T-helper 2 cell treated with Interferon-gamma antibody and Interleukin-4, amounts not matched to agents 5 μg/mL and 100 μg/mL, for 36 hours (primary cell): Measurements from ENCODE around the gene VSIG10L2.

Experiments used
- DNase-seq: peaks from one replicate; pipeline ENCODE4 v3.0.0; 2021; ENCODE audit warnings: low spot score
- H3K27ac Mint-ChIP-seq: one replicate; pipeline ENCODE4 v1.8.0; 2021; ENCODE audit warnings: mild to moderate bottlenecking, mixed read lengths
- H3K27me3 Mint-ChIP-seq: one replicate; pipeline ENCODE4 v1.8.0; 2021; ENCODE audit warnings: low read depth, mixed read lengths
- H3K36me3 Mint-ChIP-seq: one replicate; pipeline ENCODE4 v1.8.0; 2021; ENCODE audit warnings: low read depth, mixed read lengths
- H3K4me1 Mint-ChIP-seq: one replicate; pipeline ENCODE4 v1.8.0; 2021; ENCODE audit warnings: low read depth, mixed read lengths
- H3K4me3 Mint-ChIP-seq: one replicate; pipeline ENCODE4 v1.8.0; 2022; ENCODE audit warnings: mild to moderate bottlenecking, moderate library complexity, mixed read lengths
- H3K9me3 Mint-ChIP-seq: one replicate; pipeline ENCODE4 v1.8.0; 2021; ENCODE audit warnings: mixed read lengths

VSIG10L2 gene

GRCh38 chr11:125948278-125949051, 2.6 kb downstream of the VSIG10L2 start:
- DNase-seq, result no peak
- no peaks in the 10 kb centered on the region for H3K36me3 Mint-ChIP-seq
- no peaks in the 10 kb centered on the region for H3K27me3 Mint-ChIP-seq
- no peaks in the 10 kb centered on the region for H3K9me3 Mint-ChIP-seq
- no peaks in the 10 kb centered on the region for H3K4me1 Mint-ChIP-seq
- H3K27ac Mint-ChIP-seq, result no peak overlapping the region
- H3K4me3 Mint-ChIP-seq, result no peak overlapping the region

GRCh38 chr11:125949271-125950177, 3.7 kb downstream of the VSIG10L2 start:
- H3K36me3 Mint-ChIP-seq, result no peaks in the 10 kb centered on the region
- H3K27ac Mint-ChIP-seq, result no peak overlapping the region
- no peak for DNase-seq
- H3K27me3 Mint-ChIP-seq, result no peaks in the 10 kb centered on the region
- no peaks in the 10 kb centered on the region for H3K9me3 Mint-ChIP-seq
- no peak overlapping the region for H3K4me3 Mint-ChIP-seq
- no peaks in the 10 kb centered on the region for H3K4me1 Mint-ChIP-seq

DNA sequence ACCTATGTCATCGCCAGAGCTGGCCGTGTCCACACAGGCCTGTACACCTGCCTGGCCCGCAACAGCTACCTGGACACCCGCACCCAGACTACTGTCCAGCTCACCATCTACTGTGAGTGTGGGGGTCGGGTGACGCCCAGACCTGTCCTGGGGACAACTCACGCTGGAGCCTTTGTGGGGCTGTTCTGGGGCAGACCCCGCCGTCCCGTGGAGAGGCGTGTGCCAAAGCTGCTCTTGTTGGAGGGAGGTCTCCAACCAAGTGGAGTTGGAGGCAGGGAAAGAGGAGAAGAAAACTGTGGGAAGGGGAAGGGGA, 4.3 kb downstream of the VSIG10L2 start:
- Mint-ChIP-seq H3K36me3 (no peaks in the 10 kb centered on the region), H3K4me3 (no peak overlapping the region)

DNA sequence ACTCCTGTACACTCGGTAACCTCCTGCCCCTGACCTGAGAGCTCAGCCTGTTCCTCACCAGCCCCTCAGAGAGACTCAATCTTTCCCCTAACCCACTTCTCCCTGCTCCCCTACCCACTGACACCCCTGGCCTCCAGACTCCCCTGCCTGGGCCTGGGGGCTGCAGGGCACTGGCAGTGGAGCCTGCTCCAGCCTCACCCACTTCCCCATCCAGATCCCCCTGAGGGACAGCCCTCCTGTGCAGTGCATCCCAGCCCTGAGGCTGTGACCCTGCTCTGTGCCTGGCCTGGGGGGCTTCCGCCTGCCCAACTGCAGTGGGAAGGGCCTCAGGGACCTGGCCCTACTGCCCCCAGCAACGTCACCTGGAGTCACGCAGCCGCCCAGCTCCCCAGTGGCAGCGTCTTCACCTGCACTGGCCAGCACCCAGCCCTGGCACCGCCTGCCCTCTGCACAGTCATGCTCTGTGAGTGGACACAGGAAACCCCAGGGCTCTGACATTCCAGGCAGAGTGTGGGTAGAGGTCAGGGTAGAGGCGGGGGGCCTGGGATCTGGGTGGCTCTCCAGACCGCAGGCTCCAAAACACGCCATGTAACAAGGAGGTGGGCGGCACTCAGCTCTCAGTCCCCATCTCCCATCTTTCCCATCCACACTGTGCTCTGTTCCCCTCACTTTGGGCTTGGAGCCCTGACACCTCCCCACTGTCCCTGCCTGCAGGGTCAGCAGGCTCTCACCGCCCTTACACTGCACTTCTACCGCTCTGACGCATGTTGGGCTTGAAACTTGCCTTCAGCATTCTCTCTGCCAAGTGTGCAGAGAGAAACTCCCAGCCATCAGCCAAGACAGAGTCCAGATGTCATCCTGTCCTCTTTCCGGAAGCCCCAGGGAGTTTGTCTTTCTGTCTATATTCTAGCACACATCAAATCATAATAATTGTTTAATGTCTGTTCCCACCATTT, 5.1 kb downstream of the VSIG10L2 start:
- H3K36me3 Mint-ChIP-seq, result no peaks in the 10 kb centered on the region
- H3K27ac Mint-ChIP-seq, result no peak overlapping the region
- H3K4me3 Mint-ChIP-seq, result no peak overlapping the region
- H3K4me1 Mint-ChIP-seq, result no peaks in the 10 kb centered on the region
- H3K9me3 Mint-ChIP-seq, result no peaks in the 10 kb centered on the region
- H3K27me3 Mint-ChIP-seq, result no peaks in the 10 kb centered on the region
- no peak for DNase-seq

More for the DNA sequence above, 4.3 kb downstream of the VSIG10L2 start:
- Mint-ChIP-seq H3K9me3 (no peaks in the 10 kb centered on the region), H3K27me3 (no peaks in the 10 kb centered on the region), H3K4me1 (no peaks in the 10 kb centered on the region), H3K27ac (no peak overlapping the region)
- DNase-seq, result no peak

GRCh38 chr11:125951731-125952130, 5.9 kb downstream of the VSIG10L2 start:
- H3K27ac Mint-ChIP-seq, result no peak overlapping the region
- H3K9me3 Mint-ChIP-seq, result no peaks in the 10 kb centered on the region
- H3K27me3 Mint-ChIP-seq, result no peaks in the 10 kb centered on the region
- H3K4me1 Mint-ChIP-seq, result no peaks in the 10 kb centered on the region
- DNase-seq, result no peak
- H3K36me3 Mint-ChIP-seq, result no peaks in the 10 kb centered on the region
- no peak overlapping the region for H3K4me3 Mint-ChIP-seq

DNA sequence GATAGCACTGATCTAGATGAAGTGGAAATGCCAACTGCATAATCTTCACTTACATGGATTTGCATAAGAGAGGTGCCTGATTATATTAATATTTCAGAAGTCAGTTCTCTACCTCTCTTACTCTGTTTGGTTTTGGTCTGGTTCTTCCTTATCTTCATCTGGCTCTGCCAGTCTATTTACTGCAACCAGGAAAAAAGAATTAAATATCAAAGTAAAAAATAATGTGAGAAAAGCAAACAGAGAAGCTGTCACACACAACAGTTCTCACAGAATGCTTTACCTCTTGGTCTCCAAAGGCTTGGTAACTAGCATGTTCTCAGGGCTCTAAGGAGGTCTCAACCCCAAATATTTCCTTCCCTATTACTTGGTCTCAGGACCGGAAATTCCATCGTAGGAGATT, 6.7 kb downstream of the VSIG10L2 start:
- H3K4me1 Mint-ChIP-seq, result peaks cover under 1% of the 10 kb centered on the region
- no peaks in the 10 kb centered on the region for H3K27me3 Mint-ChIP-seq
- no peak overlapping the region for H3K27ac Mint-ChIP-seq
- no peaks in the 10 kb centered on the region for H3K36me3 Mint-ChIP-seq
- DNase-seq, result no peak
- no peaks in the 10 kb centered on the region for H3K9me3 Mint-ChIP-seq
- no peak overlapping the region for H3K4me3 Mint-ChIP-seq

DNA sequence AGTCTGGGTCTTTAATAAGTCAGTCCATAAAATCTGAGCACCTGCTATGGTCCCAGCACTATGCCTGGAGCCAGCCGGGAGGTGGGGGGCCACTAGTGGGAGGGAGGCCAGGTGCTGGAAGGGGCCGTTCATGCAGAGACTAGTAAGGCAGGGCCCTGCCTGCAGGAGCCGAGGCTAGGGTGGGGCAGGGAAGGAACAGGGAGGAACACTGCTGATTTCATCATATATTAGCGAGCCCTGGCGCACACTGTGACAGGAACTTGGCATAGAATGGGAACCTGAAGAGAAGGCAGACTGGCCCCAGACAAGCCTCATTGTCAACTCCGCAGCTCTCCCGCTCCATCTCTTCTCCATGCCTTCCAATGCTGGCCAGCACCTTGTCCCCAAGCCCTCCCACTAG, 7.1 kb downstream of the VSIG10L2 start:
- Mint-ChIP-seq H3K27ac (no peak overlapping the region), H3K4me3 (no peak overlapping the region), H3K36me3 (no peaks in the 10 kb centered on the region), H3K27me3 (no peaks in the 10 kb centered on the region), H3K9me3 (no peaks in the 10 kb centered on the region), H3K4me1 (peaks cover 5% of the 10 kb centered on the region)
- DNase-seq, result no peak

DNA sequence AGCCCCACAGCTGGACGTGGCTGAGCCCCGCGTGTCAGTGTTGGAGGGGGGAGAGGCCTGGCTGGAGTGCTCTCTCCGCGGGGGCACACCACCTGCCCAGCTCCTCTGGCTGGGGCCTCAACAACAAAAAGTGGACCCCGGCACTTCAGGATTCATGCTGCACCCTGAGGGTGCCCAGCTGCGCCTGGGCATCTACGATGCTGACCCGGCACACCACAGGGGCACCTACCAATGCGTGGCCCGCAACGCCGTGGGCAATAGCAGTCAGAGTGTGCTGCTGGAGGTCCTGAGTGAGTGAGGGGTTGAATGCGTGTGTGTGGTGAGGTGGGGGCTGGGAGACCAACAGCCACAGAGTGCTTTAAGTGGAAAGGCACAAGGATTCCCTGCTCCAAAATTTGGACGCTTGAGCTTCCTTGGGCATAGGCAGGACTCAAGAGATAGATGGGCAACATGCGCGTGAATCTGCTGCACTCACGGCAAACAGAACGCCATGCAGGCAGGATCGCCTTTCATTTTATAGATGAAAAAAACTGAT, 7.6 kb downstream of the VSIG10L2 start:
- Mint-ChIP-seq H3K9me3 (no peaks in the 10 kb centered on the region), H3K27me3 (no peaks in the 10 kb centered on the region), H3K27ac (no peak overlapping the region), H3K4me3 (no peak overlapping the region), H3K36me3 (no peaks in the 10 kb centered on the region), H3K4me1 (peaks cover 5% of the 10 kb centered on the region)
- no peak for DNase-seq

GRCh38 chr11:125954123-125954944, 8.5 kb downstream of the VSIG10L2 start:
- no peaks in the 10 kb centered on the region for H3K9me3 Mint-ChIP-seq
- no peaks in the 10 kb centered on the region for H3K27me3 Mint-ChIP-seq
- H3K27ac Mint-ChIP-seq, result no peak overlapping the region
- H3K4me1 Mint-ChIP-seq, result peaks cover 5% of the 10 kb centered on the region
- no peak overlapping the region for H3K4me3 Mint-ChIP-seq
- H3K36me3 Mint-ChIP-seq, result no peaks in the 10 kb centered on the region
- no peak for DNase-seq

GRCh38 chr11:125954945-125955640, 9.2 kb downstream of the VSIG10L2 start:
- no peaks in the 10 kb centered on the region for H3K36me3 Mint-ChIP-seq
- no peak for DNase-seq
- peaks cover 5% of the 10 kb centered on the region for H3K4me1 Mint-ChIP-seq
- no peaks in the 10 kb centered on the region for H3K27me3 Mint-ChIP-seq
- H3K27ac Mint-ChIP-seq, result no peak overlapping the region
- H3K9me3 Mint-ChIP-seq, result no peaks in the 10 kb centered on the region
- H3K4me3 Mint-ChIP-seq, result no peak overlapping the region

- H3K36me3 Mint-ChIP-seq, result no peaks in the 10 kb centered on the region
Observed at GRCh38 chr11:125955856-125956255, 10.0 kb downstream of the VSIG10L2 start.

GRCh38 chr11:125956391-125957134, 10.7 kb downstream of the VSIG10L2 start:
- Mint-ChIP-seq H3K4me3 (no peak overlapping the region), H3K27ac (no peak overlapping the region)
- no peak for DNase-seq

More at GRCh38 chr11:125955856-125956255, 10.0 kb downstream of the VSIG10L2 start:
- Mint-ChIP-seq H3K27me3 (no peaks in the 10 kb centered on the region), H3K4me1 (peaks cover 5% of the 10 kb centered on the region), H3K4me3 (no peak overlapping the region), H3K9me3 (no peaks in the 10 kb centered on the region), H3K27ac (no peak overlapping the region)
- no peak for DNase-seq

More at GRCh38 chr11:125956391-125957134, 10.7 kb downstream of the VSIG10L2 start:
- Mint-ChIP-seq H3K4me1 (peaks cover 5% of the 10 kb centered on the region), H3K27me3 (no peaks in the 10 kb centered on the region), H3K9me3 (no peaks in the 10 kb centered on the region), H3K36me3 (no peaks in the 10 kb centered on the region)
